Body of pancreas (tissue), 4 donors: ENCODE measurements around the gene SLC24A3.

ENCODE experiments used
- CTCF ChIP-seq, 7 experiments: fragments of 450-650 bp in 4 of 7; fragments of 200-600 bp in 3 of 7; sonication (generic) in 3 of 7; IDR thresholded peaks; one replicate each; pipeline ENCODE4 v1.5.1; 2016 to 2019; ENCODE audit warnings: antibody characterized with exemption in 7 of 7
- POLR2A ChIP-seq, 3 donors: fragments of 450-650 bp; IDR thresholded peaks; one replicate each; pipeline ENCODE4 v1.6.1; 2016; ENCODE audit warnings: antibody characterized with exemption in 3 of 3, mild to moderate bottlenecking in 2 of 3

- TF ChIP-seq CTCF (IDR thresholded peaks at IDR 0.05) (no peak), POLR2A (IDR thresholded peaks at IDR 0.05) (no peak)
Measured at GRCh38 chr20:19748681-19749080, 536.2 kb downstream of the SLC24A3 start.
